Activated gamma-delta T cell (primary cell): ENCODE results near the gene ZNHIT6.
A peak's percentile ranks its signal among the peaks of the same experiment; 100 is the strongest.
"Not testable (repeated sequence)": the region's sequence is repeated elsewhere in the genome, so short reads cannot be mapped to it uniquely, and the experiment has no call there.

Experiments
- DNase-seq: peaks from one replicate; lab custom pipeline; 2025; lab: John Stamatoyannopoulos, UW
- total RNA-seq, 2 donors: gene quantifications; one replicate each; lab custom pipeline; 2026; lab: John Stamatoyannopoulos, UW

ZNHIT6 gene
- 27.0 to 29.0 reads per million in 2 donors for total RNA-seq

GRCh38 chr1:85707990-85708828 is at the start of gene ZNHIT6:
TSS of gene ZNHIT6 (minus strand) at chr1:85708433. CDS start at chr1:85708284, 149 bp downstream.
- DNase-seq: peak; percentile 43

GRCh38 chr1:85756864-85757263 is 48.6 kb upstream of the ZNHIT6 start:
- no peak for DNase-seq

- no peak for DNase-seq
Measured at GRCh38 chr1:85748120-85748519, 39.9 kb upstream of the ZNHIT6 start.

GRCh38 chr1:85746777-85747176 is 38.5 kb upstream of the ZNHIT6 start:
- DNase-seq: no peak

GRCh38 chr1:85743814-85744213 is 35.6 kb upstream of the ZNHIT6 start:
- DNase-seq: no peak

- DNase-seq: no peak
Measured at GRCh38 chr1:85734931-85735330, 26.7 kb upstream of the ZNHIT6 start.

GRCh38 chr1:85718678-85719340 is 10.6 kb upstream of the ZNHIT6 start:
- no peak for DNase-seq

GRCh38 chr1:85714418-85715114 is 6.3 kb upstream of the ZNHIT6 start:
- DNase-seq: not testable (repeated sequence)

GRCh38 chr1:85708829-85709227 is 595 bp upstream of the ZNHIT6 start:
- DNase-seq: no peak

- DNase-seq: no peak
Measured at GRCh38 chr1:85707267-85707989, 805 bp downstream of the ZNHIT6 start.

- DNase-seq: no peak
Measured at GRCh38 chr1:85705940-85706339, 2.3 kb downstream of the ZNHIT6 start.

GRCh38 chr1:85700422-85700821 is 7.8 kb downstream of the ZNHIT6 start:
- no peak for DNase-seq

- DNase-seq: no peak
Measured at GRCh38 chr1:85697895-85698294, 10.3 kb downstream of the ZNHIT6 start.

- no peak for DNase-seq
Measured at GRCh38 chr1:85692730-85693314, 15.4 kb downstream of the ZNHIT6 start.

GRCh38 chr1:85689775-85690404 is 18.3 kb downstream of the ZNHIT6 start:
- DNase-seq: no peak

GRCh38 chr1:85683292-85684025 is 24.8 kb downstream of the ZNHIT6 start:
- no peak for DNase-seq

GRCh38 chr1:85681087-85681486 is 27.1 kb downstream of the ZNHIT6 start:
- no peak for DNase-seq

- no peak for DNase-seq
Measured at GRCh38 chr1:85678193-85678592, 30.0 kb downstream of the ZNHIT6 start.

- DNase-seq: no peak
Measured at GRCh38 chr1:85677656-85678055, 30.6 kb downstream of the ZNHIT6 start.

GRCh38 chr1:85672031-85672660 is 36.1 kb downstream of the ZNHIT6 start:
- no peak for DNase-seq
